K562 (cell line): Measurements from ENCODE around the gene ATXN1.

Experiments used
- ARID2 ChIP-seq: fragments of 450-650 bp; IDR thresholded peaks from 2 replicates; pipeline ENCODE4 v1.6.1; 2017; ENCODE audit warnings: antibody characterized with exemption, mild to moderate bottlenecking
- CSDE1 ChIP-seq, 2 experiments: fragments of 450-650 bp; IDR thresholded peaks; 2 replicates each; pipeline ENCODE4 v1.6.1; 2016; ENCODE audit warnings: mild to moderate bottlenecking in 1 of 2
- E2F4 ChIP-seq: sonication (generic); formaldehyde crosslinking; IDR thresholded peaks from 2 replicates; pipeline ENCODE4 v1.8.0; 2022; ENCODE audit warnings: mild to moderate bottlenecking, low read depth, missing genetic modification reagents
- EP300 ChIP-seq: IDR thresholded peaks from 2 replicates; pipeline ENCODE4 v1.6.1; 2012; ENCODE audit warnings: low read length, improper control_type of control experiment
- GTF2B ChIP-seq: IDR thresholded peaks from 2 replicates; pipeline ENCODE4 v1.6.1; 2011; ENCODE audit not compliant: insufficient read length; ENCODE audit errors: extremely low read depth
- MYC ChIP-seq, 2 experiments: fragments of 250-450 bp in 1 of 2; sonication (Bioruptor Pico) in 1 of 2; IDR thresholded peaks; 2 replicates each; pipeline versions ENCODE4 v1.5.1 to v1.6.1; 2012 to 2021; ENCODE audit warnings: low read depth in 2 of 2, borderline replicate concordance in 1 of 2, improper control_type of control experiment in 1 of 2, low read length in 1 of 2, mild to moderate bottlenecking in 1 of 2, moderate library complexity in 1 of 2
- NFIX ChIP-seq: fragments of 250-450 bp; sonication (Bioruptor Pico); IDR thresholded peaks from 2 replicates; pipeline ENCODE4 v1.4.0; 2020; ENCODE audit warnings: low read depth, mild to moderate bottlenecking, moderate library complexity
- YY1 ChIP-seq, 3 experiments: IDR thresholded peaks; 2 replicates each; pipeline ENCODE4 v1.6.1; 2011; ENCODE audit warnings: low read length in 2 of 3, mild to moderate bottlenecking in 2 of 3, moderate library complexity in 2 of 3, borderline replicate concordance in 1 of 3, control low read depth in 1 of 3, low read depth in 1 of 3; ENCODE audit not compliant: insufficient read depth in 3 of 3, insufficient replicate concordance in 2 of 3, control insufficient read depth in 1 of 3, insufficient read length in 1 of 3; ENCODE audit errors: extremely low read depth in 1 of 3
- ZNF134 ChIP-seq: fragments of 250-450 bp; sonication (Bioruptor Pico); conservative IDR thresholded peaks from 2 replicates; pipeline ENCODE4 v1.4.0; 2020
- ZNF407 ChIP-seq: fragments of 450-650 bp; IDR thresholded peaks from 2 replicates; pipeline ENCODE4 v1.6.1; 2016; ENCODE audit warnings: low read depth

DNA sequence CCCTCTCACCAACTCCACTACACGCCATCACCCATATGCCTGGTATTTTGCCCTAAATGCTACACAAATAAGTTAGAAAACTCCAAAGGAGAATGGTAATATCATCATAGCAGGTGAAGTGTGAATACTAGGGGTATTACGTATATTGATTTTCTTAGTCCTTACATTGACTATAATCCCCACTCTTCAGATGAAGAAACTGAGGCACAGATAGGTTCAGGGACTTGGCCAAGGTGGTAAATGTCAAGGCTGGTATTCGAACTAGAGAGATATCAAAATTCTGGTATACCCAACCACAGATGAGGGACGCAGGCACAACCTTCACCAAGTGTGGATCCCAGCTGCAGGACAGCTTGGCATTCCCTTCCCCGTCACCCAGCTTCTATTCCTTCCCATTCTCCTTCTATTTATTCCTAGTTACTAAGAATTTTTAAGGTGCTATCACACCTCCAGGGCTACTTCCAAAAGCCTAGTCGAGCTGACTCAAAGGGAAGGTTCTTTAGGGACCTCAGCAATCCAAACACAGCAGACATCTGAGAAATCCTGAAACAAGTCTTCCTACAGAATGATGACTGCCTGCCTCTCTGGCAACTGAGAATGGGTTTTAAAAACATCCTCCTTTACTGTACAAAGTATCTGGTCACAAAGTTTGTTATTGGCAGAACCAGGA, 32.6 kb downstream of the ATXN1 start:
- no peak for TF ChIP-seq NFIX (CRISPR knock-in tag)
- TF ChIP-seq EP300: no peak
- TF ChIP-seq E2F4: no peak
- no peak for TF ChIP-seq ZNF134 (CRISPR knock-in tag)
- TF ChIP-seq MYC (IDR thresholded peaks at IDR 0.05; ENCODE audit: low read depth, low read length): no peak
- TF ChIP-seq MYC (CRISPR knock-in tag; IDR thresholded peaks at IDR 0.05; ENCODE audit: borderline replicate concordance, low read depth): no peak
- no peak for TF ChIP-seq ZNF407
- no peak for TF ChIP-seq YY1 (IDR thresholded peaks at IDR 0.05; ENCODE audit: borderline replicate concordance in 1 of 3, control insufficient read depth in 1 of 3, extremely low read depth in 1 of 3, insufficient read depth in 3 of 3, insufficient read length in 1 of 3, insufficient replicate concordance in 2 of 3, low read depth in 1 of 3, low read length in 2 of 3)
- no peak for TF ChIP-seq GTF2B
- no peak for TF ChIP-seq ARID2
- TF ChIP-seq CSDE1 (IDR thresholded peaks at IDR 0.05): no peak
